IPS-18c (cell line): ENCODE results near the gene PRR23C.

ENCODE experiments used
- H3K4me3 ChIP-seq: 2 replicates; pipeline ENCODE4 v1.7.0; 2013; ENCODE audit warnings: low read depth, mild to moderate bottlenecking, low read length, moderate library complexity; ENCODE audit not compliant: insufficient read depth
- H3K9me3 ChIP-seq: one replicate; pipeline ENCODE4 v1.6.1; 2013; ENCODE audit warnings: mild to moderate bottlenecking, low read length, moderate library complexity; ENCODE audit not compliant: control insufficient read depth, insufficient read depth

Gene PRR23C

DNA sequence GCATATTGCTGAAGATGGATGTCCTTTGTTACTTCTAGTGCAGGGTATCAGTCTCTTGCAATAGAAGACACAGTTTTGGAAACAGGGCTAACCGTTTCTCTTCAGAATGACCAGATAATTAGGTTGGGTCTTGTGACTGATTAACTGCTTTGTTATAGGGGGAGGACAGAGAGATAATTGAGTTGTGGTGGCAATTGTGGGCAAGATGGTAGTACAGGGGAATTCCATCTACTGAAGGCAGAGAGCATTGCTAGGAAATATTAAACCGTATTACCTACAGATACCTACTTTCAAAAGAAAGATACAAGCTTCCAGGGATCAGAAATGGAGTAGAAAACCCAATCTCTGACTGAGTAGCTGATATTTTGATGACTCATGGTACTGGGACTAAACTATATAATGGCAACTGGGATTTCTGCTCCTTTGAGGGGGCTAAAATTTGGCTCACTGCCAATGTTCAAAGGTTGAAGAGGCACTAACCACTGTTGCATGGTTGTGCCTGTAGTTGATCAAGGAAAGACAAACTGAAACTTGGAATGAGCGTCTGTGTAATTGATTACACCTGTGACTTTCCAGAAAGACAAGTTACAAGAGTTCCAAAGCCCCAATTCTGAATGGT is 28.2 kb downstream of the PRR23C start:
- Histone ChIP-seq H3K9me3 (peaks cover 4% of the 10 kb centered on the region), H3K4me3 (no peak overlapping the region)

DNA sequence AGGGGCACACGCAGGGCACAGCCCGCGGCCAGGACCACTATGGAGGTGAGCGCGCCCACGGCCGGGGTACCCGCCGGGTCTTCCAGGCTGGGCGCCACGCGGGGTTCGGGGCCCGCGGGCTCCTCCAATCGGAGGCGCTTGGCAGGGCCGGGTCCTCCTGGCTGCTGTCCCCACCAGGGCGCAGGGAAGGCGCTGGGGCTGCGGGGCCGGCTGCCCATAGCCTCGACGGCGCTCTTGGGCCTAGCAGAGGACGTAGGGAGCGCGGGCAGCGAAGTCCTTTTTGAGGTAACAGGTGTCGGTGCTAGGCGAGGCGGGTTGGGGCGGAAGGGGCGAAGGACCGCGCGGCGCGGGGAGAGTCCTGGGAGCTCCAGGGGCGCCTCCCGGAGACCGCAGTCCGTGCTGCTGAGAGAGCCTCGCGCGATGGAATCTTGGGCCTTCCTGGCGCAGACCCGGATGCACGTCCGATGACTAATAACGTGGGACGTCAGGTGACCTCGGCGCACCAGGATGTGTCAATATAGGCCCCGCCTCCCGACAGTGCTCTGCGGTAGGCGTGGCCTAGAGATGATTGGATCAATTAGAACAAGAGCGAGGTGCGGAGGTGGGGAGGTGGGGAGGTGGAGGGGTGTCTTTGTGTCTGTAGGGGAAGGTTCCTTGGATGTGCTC is 38.5 kb downstream of the PRR23C start, which contains the start of gene PRR23A:
PRR23A (minus strand) TSS at position 218 of the 666 bp plus-strand sequence; CDS start at position 218, 0 bp downstream.
- H3K9me3 ChIP-seq: no peaks in the 10 kb centered on the region
- H3K4me3 ChIP-seq: no peak within 1 kb of the TSS

DNA sequence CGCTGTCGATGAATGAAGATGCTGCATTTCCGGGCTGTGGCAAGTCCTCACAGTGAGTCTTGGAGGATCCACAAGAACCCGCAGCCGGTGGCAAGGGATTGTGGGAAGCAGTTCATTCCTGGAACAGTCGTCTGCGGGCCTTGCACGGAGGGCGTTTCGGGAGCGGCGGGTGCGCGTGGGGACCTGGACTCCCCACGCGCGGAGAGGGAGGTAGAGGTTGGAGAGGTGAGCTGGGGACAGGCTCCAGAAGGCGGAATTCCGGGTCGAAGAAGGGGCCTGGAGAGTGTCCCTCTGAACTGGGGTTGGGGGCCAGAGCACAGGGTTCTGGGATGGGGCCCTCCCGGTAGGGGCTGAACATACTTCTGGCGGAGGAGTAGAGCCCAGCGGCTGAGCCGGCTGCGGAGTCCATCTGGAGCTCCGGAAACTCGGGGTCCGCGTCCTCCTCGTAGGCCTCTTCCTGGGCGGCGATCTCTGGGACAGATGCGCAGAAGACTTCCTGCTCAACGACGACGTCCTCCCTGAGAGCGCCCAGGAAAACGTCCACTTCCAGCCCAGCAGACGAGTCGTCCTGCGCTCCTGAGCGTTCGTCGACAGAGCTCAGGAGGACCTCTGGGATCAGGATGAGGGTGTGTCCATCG is 39.2 kb downstream of the PRR23C start:
- no peak overlapping the region for H3K4me3 ChIP-seq
- H3K9me3 ChIP-seq: no peaks in the 10 kb centered on the region

DNA sequence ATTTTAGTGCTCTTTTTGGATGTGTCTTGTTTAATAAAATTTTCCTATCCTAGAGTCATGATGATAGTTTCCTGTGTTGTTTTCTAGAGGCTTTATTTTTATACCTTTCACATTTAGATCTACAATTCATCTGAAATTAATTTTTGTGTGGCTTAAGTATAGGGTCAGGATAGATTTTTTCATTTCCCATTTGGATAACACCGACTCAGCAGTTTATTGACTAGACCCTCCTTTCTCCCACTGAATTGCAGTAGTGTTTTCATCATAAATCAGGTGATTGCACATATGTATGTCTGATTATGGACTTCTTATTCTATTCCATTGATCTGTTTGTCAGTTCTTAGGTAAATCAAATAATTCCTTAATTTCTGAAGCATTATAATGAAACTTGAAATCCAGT is 49.0 kb downstream of the PRR23C start:
- no peak overlapping the region for H3K4me3 ChIP-seq
- H3K9me3 ChIP-seq: no peaks in the 10 kb centered on the region
